Natural killer cell (primary cell): ENCODE results near the gene SH3RF2. TPM values are rescaled to one million over a fixed set of nuclear protein-coding genes. Genes with fewer than 3 reads are reported as not detected.

Experiments
- ATAC-seq, 3 donors: fragments of 150-1000 bp in 2 of 3; fragments of 200-7000 bp in 1 of 3; cut with Tn5 transposase; 1 replicate in 1 of 3; 2 replicates in 2 of 3; pipeline ENCODE4 v1.10.0; 2021; ENCODE audit warnings: mild to moderate bottlenecking in 2 of 3, moderate library complexity in 2 of 3
- DNase-seq, 2 donors: peaks; one replicate each; pipeline versions ENCODE4 v3.0.0 to v3.0.0-alpha.2; 2013 to 2021; ENCODE audit warnings: mixed read lengths in 1 of 2
- H3K27ac ChIP-seq: one replicate; pipeline ENCODE4 v1.5.1; 2013; ENCODE audit warnings: mild to moderate bottlenecking, low read length
- H3K27me3 ChIP-seq: one replicate; pipeline ENCODE4 v1.6.1; 2013; ENCODE audit warnings: low read length; ENCODE audit not compliant: control insufficient read depth, insufficient read depth
- H3K36me3 ChIP-seq: one replicate; pipeline ENCODE4 v1.6.1; 2013; ENCODE audit warnings: low read length; ENCODE audit not compliant: control insufficient read depth, insufficient read depth
- H3K4me1 ChIP-seq: one replicate; pipeline ENCODE4 v1.6.1; 2013; ENCODE audit warnings: low read length; ENCODE audit not compliant: control insufficient read depth, insufficient read depth
- H3K4me3 ChIP-seq: one replicate; pipeline ENCODE4 v1.5.1; 2013; ENCODE audit warnings: low read length
- H3K9me3 ChIP-seq: one replicate; pipeline ENCODE4 v1.6.1; 2013; ENCODE audit warnings: low read length; ENCODE audit not compliant: control insufficient read depth, insufficient read depth
- H3K27ac Mint-ChIP-seq, 2 donors: one replicate each; pipeline ENCODE4 v1.8.0; 2022; ENCODE audit warnings: mild to moderate bottlenecking in 2 of 2, mixed read lengths in 2 of 2, moderate library complexity in 1 of 2
- H3K27me3 Mint-ChIP-seq, 2 donors: one replicate each; pipeline ENCODE4 v1.8.0; 2022; ENCODE audit warnings: low read depth in 2 of 2, mixed read lengths in 2 of 2
- H3K36me3 Mint-ChIP-seq: one replicate; pipeline ENCODE4 v1.8.0; 2022; ENCODE audit warnings: mixed read lengths
- H3K4me1 Mint-ChIP-seq, 2 donors: one replicate each; pipeline ENCODE4 v1.8.0; 2022; ENCODE audit warnings: mixed read lengths in 2 of 2
- H3K4me3 Mint-ChIP-seq: one replicate; pipeline ENCODE4 v1.8.0; 2022; ENCODE audit warnings: mild to moderate bottlenecking, moderate library complexity, mixed read lengths
- H3K9me3 Mint-ChIP-seq, 2 donors: one replicate each; pipeline ENCODE4 v1.8.0; 2022; ENCODE audit warnings: mixed read lengths in 2 of 2
- WGBS: methylation state at CpG from one replicate; pipeline ENCODE4 v1.1.7; 2013; ENCODE audit warnings: missing lambda C conversion rate; ENCODE audit not compliant: insufficient coverage; 5-methylcytosine and 5-hydroxymethylcytosine counted together
- intact Hi-C: fragments of 100-400 bp; cut with micrococcal nuclease; formaldehyde crosslinking; loops from one replicate; pipeline ENCODE4 v1.14.2; 2022
- total RNA-seq, 4 donors: library from RNA; stranded (reverse); fragments of 120-200 nt in 1 of 4; gene quantifications; one replicate each; pipeline versions ENCODE4 v1.2.3 to v1.2.4, GENCODE V29; 2013 to 2022
- TF ChIP-seq, protein P1 (sequence below): fragments of 200-600 bp; IDR thresholded peaks from one replicate; pipeline ENCODE4 v1.8.0; 2022; ENCODE audit warnings: antibody characterized with exemption

SH3RF2 gene
- total RNA-seq, 3 donors from 2014 or later (not counting 1 experiment from before 2014, with no cell fraction given) = 0.28 to 0.35 TPM; not detected in 1

DNA sequence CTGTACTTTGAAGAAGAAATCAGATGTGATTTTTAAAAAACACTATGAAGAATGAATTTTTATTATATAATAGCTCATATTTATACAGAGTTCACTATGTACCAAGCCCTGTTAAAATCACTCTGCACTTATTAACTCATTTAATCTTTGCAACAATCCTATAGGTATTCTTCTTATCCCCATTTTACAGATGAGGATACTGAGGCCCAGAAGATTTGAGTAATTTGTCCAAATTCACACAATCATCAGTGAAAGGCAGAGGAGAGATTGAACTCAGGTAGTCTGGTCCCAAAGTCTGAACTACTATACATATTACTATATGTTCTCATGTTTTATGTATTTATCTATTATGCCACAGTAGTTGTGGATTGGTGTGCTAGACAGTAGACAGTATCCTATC is 152.9 kb downstream of the SH3RF2 start:
- TF ChIP-seq, protein P1, sequence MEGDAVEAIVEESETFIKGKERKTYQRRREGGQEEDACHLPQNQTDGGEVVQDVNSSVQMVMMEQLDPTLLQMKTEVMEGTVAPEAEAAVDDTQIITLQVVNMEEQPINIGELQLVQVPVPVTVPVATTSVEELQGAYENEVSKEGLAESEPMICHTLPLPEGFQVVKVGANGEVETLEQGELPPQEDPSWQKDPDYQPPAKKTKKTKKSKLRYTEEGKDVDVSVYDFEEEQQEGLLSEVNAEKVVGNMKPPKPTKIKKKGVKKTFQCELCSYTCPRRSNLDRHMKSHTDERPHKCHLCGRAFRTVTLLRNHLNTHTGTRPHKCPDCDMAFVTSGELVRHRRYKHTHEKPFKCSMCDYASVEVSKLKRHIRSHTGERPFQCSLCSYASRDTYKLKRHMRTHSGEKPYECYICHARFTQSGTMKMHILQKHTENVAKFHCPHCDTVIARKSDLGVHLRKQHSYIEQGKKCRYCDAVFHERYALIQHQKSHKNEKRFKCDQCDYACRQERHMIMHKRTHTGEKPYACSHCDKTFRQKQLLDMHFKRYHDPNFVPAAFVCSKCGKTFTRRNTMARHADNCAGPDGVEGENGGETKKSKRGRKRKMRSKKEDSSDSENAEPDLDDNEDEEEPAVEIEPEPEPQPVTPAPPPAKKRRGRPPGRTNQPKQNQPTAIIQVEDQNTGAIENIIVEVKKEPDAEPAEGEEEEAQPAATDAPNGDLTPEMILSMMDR = no peak
- H3K9me3 ChIP-seq = no peaks in the 10 kb centered on the region
- H3K36me3 Mint-ChIP-seq = no peaks in the 10 kb centered on the region

DNA sequence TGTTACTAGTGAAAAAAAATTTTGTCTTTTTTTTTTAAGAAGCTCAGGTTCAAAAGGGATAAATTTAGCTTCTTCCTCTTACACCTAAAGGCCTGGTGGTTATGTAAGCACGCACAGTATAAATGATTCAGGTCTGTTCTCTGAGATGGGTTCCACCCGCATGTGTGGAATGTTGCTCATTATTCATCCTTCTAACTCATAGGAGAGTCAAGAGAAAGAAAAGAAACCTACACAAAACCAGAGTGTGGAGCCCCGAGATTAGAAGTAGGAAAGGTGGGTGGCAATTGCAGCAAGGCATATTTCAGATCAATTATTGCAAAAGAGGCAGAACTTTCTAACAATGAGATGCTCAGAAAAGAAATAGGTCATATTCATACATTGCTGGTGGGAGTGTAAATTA is 155.5 kb downstream of the SH3RF2 start:
- ATAC-seq (no peak), DNase-seq (no peak)
- H3K27me3 Mint-ChIP-seq = no peaks in the 10 kb centered on the region
- Histone ChIP-seq H3K36me3 (no peaks in the 10 kb centered on the region), H3K4me1 (no peaks in the 10 kb centered on the region), H3K27me3 (no peaks in the 10 kb centered on the region), H3K4me3 (no peak overlapping the region), H3K9me3 (no peaks in the 10 kb centered on the region), H3K27ac (no peak overlapping the region)
- H3K4me1 Mint-ChIP-seq = no peaks in the 10 kb centered on the region
- H3K9me3 Mint-ChIP-seq = no peaks in the 10 kb centered on the region
- no peak overlapping the region for H3K4me3 Mint-ChIP-seq
- intact Hi-C loops = no loop called here
- H3K27ac Mint-ChIP-seq = no peak overlapping the region
- WGBS = 60% methylated on average over 1 of the region's 3 CpGs
- TF ChIP-seq, protein P1 = no peak
- H3K36me3 Mint-ChIP-seq = no peaks in the 10 kb centered on the region

More for the DNA sequence above, 152.9 kb downstream of the SH3RF2 start:
- no peaks in the 10 kb centered on the region for H3K9me3 Mint-ChIP-seq
- H3K27me3 Mint-ChIP-seq = no peaks in the 10 kb centered on the region
- no peak overlapping the region for H3K4me3 Mint-ChIP-seq
- DNase-seq = no peak
- H3K27me3 ChIP-seq = no peaks in the 10 kb centered on the region
- no peak overlapping the region for H3K4me3 ChIP-seq
- H3K4me1 Mint-ChIP-seq = no peaks in the 10 kb centered on the region
- no peak overlapping the region for H3K27ac ChIP-seq
- H3K36me3 ChIP-seq = no peaks in the 10 kb centered on the region
- H3K27ac Mint-ChIP-seq = no peak overlapping the region
- no peaks in the 10 kb centered on the region for H3K4me1 ChIP-seq
- no peak for ATAC-seq
- intact Hi-C loops = no loop called here

DNA sequence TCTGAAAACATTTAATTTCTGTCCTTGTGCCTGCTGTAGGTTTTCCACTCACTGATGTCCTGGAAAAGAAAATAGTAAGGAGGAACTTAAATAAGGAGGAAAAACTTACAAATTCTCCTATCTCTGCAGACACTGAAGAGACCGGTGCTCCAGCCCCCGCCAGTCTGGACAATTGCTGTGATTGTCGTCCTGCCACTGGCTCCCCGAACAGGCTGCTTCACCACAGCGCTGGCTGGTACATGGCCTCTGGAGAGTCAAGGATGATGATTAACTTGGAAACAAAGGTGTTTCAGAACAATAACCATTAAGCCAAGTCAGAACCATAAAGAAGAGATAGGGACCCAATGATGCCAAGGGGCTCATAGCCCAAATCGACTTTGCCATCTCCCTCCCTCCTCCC is 161.7 kb downstream of the SH3RF2 start:
- Histone ChIP-seq H3K27ac (no peak overlapping the region), H3K27me3 (no peaks in the 10 kb centered on the region), H3K36me3 (no peaks in the 10 kb centered on the region), H3K9me3 (no peaks in the 10 kb centered on the region), H3K4me3 (no peak overlapping the region), H3K4me1 (no peaks in the 10 kb centered on the region)
- no peaks in the 10 kb centered on the region for H3K36me3 Mint-ChIP-seq
- 94% methylated on average over 6 of the region's 6 CpGs for WGBS
- H3K9me3 Mint-ChIP-seq = no peaks in the 10 kb centered on the region
- DNase-seq = no peak
- ATAC-seq = no peak
- H3K27me3 Mint-ChIP-seq = no peaks in the 10 kb centered on the region
- H3K4me3 Mint-ChIP-seq = no peak overlapping the region
- H3K4me1 Mint-ChIP-seq = no peaks in the 10 kb centered on the region
- TF ChIP-seq, protein P1 = no peak
- H3K27ac Mint-ChIP-seq = no peak overlapping the region
- intact Hi-C loops = no loop called here

DNA sequence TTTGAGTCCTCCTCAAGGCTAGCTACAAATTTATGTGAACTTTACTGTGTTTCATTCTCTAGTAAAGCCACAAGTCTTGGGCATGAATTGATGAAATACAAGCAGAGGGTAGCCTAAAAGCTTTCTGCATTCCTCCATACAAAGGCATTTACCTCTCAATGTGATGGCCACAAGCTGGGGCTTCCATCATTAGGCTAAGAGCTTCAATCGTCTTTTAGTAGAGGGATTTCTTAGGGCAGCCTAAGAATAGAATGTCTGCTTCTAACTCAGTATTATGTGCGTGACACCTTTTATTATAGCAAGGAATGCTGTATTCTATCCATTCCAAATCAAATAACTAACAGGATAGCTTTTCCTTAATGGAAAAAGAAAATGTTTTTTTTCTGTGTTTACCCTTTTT is 165.3 kb downstream of the SH3RF2 start:
- no peaks in the 10 kb centered on the region for H3K36me3 ChIP-seq
- Mint-ChIP-seq H3K9me3 (no peaks in the 10 kb centered on the region), H3K36me3 (no peaks in the 10 kb centered on the region), H3K4me3 (no peak overlapping the region), H3K27ac (no peak overlapping the region), H3K4me1 (no peaks in the 10 kb centered on the region), H3K27me3 (no peaks in the 10 kb centered on the region)
- H3K27me3 ChIP-seq = no peaks in the 10 kb centered on the region
- H3K27ac ChIP-seq = no peak overlapping the region
- H3K4me3 ChIP-seq = no peak overlapping the region
- no peaks in the 10 kb centered on the region for H3K9me3 ChIP-seq
- ATAC-seq (no peak), DNase-seq (no peak)
- no peaks in the 10 kb centered on the region for H3K4me1 ChIP-seq
- no CpG with 5 or more reads among the region's 2 CpGs for WGBS
- TF ChIP-seq, protein P1 = no peak
- intact Hi-C loops = no loop called here
